Spleen (tissue), 11 donors: ENCODE results near the gene PCGF5. TPM values are rescaled to one million over a fixed set of nuclear protein-coding genes. Genes with fewer than 3 reads are reported as not detected.

ENCODE experiments used
- DNase-seq: peaks from one replicate; pipeline ENCODE4 v3.0.0-alpha.2; 2020
- H3K27ac ChIP-seq, 8 donors: fragments of 200-600 bp; sonication (generic) in 7 of 8; 1 replicate in 4 of 8; 2 replicates in 4 of 8; pipeline versions ENCODE4 v1.5.0 to v1.8.0; 2016 to 2021; ENCODE audit warnings: inconsistent platforms in 4 of 8, mild to moderate bottlenecking in 4 of 8, moderate library complexity in 1 of 8
- H3K27me3 ChIP-seq, 7 donors: fragments of 200-600 bp; sonication (generic) in 6 of 7; replicated peaks in 1 of 7; 1 replicate in 4 of 7; 2 replicates in 3 of 7; pipeline versions ENCODE4 v1.5.0 to v1.8.0; 2016 to 2021; ENCODE audit warnings: inconsistent platforms in 3 of 7, mild to moderate bottlenecking in 1 of 7
- H3K36me3 ChIP-seq, 6 donors: fragments of 200-600 bp; sonication (generic) in 5 of 6; 1 replicate in 4 of 6; 2 replicates in 2 of 6; pipeline versions ENCODE4 v1.5.0 to v1.8.0; 2016 to 2021; ENCODE audit warnings: inconsistent platforms in 2 of 6
- H3K4me1 ChIP-seq, 6 donors: fragments of 200-600 bp; sonication (generic) in 5 of 6; 1 replicate in 3 of 6; 2 replicates in 3 of 6; pipeline versions ENCODE4 v1.5.0 to v1.8.0; 2016 to 2021; ENCODE audit warnings: inconsistent platforms in 3 of 6
- H3K4me3 ChIP-seq, 8 donors: fragments of 200-600 bp; sonication (generic) in 7 of 8; 1 replicate in 4 of 8; 2 replicates in 4 of 8; pipeline versions ENCODE4 v1.5.0 to v1.8.0; 2016 to 2021; ENCODE audit warnings: inconsistent platforms in 4 of 8, mild to moderate bottlenecking in 4 of 8, moderate library complexity in 2 of 8
- H3K9me3 ChIP-seq, 8 donors: fragments of 200-600 bp; sonication (generic) in 7 of 8; 1 replicate in 4 of 8; 2 replicates in 4 of 8; pipeline versions ENCODE4 v1.5.0 to v1.8.0; 2016 to 2021; ENCODE audit warnings: inconsistent platforms in 4 of 8
- CTCF ChIP-seq, 11 experiments: fragments of 200-600 bp in 7 of 11; fragments of 450-650 bp in 4 of 11; sonication (generic) in 4 of 11; IDR thresholded peaks in 8 of 11; conservative IDR thresholded peaks in 3 of 11; 1 replicate in 7 of 11; 2 replicates in 4 of 11; pipeline versions ENCODE4 v1.4.0 to v1.8.0; 2016 to 2021; ENCODE audit warnings: antibody characterized with exemption in 11 of 11, inconsistent platforms in 4 of 11, mild to moderate bottlenecking in 1 of 11
- POLR2A ChIP-seq, 3 donors: fragments of 450-650 bp; IDR thresholded peaks; one replicate each; pipeline ENCODE4 v1.5.1; 2017; ENCODE audit warnings: antibody characterized with exemption in 3 of 3, mild to moderate bottlenecking in 1 of 3
- POLR2AphosphoS5 ChIP-seq, 3 donors: sonication (generic); formaldehyde crosslinking; IDR thresholded peaks; one replicate each; pipeline ENCODE4 v1.5.1; 2017; ENCODE audit warnings: antibody characterized with exemption in 3 of 3
- WGBS, 5 donors: extraction: QIAGEN DNeasy Blood & Tissue Kit in 3 of 5; methylation state at CpG; one replicate each; pipeline versions ENCODE4 v1.1.5 to v1.1.7; 2013 to 2018; 5-methylcytosine and 5-hydroxymethylcytosine counted together
- intact Hi-C: fragments of 100-400 bp; cut with DNase I; formaldehyde crosslinking; loops from one replicate; pipeline ENCODE4 v1.15.0; 2023; ENCODE audit warnings: low total_unique reads
- polyA plus RNA-seq, 3 donors: library from polyadenylated mRNA; stranded (reverse); fragments of 200-250 nt; gene quantifications; one replicate each; pipeline ENCODE4 v1.2.1, GENCODE V29; 2013
- total RNA-seq, 7 donors: library from RNA; depleted of rRNA in 3 of 7; stranded (reverse); fragments of >200 nt in 3 of 7; fragmentation: NEBNext Ultra II Directional in 4 of 7; extraction: Animal tissue kit (Norgen Biotek cat#: 25700) in 4 of 7; gene quantifications; one replicate each; pipeline versions ENCODE4 v1.1.0 to v1.2.1, GENCODE V29; 2016 to 2021
- donor health status: healthy with polysubstance abuse.
- donor health status: DM: no; HTN: no; CAD: no; lungs with moderate emphysema.
- donor health status: DM: no; HTN: no; CAD: no.
- donor health status: Bipolar disorder and iron deficiency.
- donor health status: healthy.
- donor health status: DM: no; HTN: no; CAD: no.
- donor health status: DM: yes; HTN: yes; CAD: no.

PCGF5 gene
- total and polyA plus RNA-seq, 10 donors: 20.4 to 68.5 (median 50.8) TPM

- WGBS, 5 donors: 90 to 96% (median 94%) methylated on average over 1 of the region's 1 CpG
- no peak overlapping the region for H3K4me3 ChIP-seq
- H3K36me3 ChIP-seq: peaks cover 0 to 22% (median 0%) of the 10 kb centered on the region in 6 donors
- no peak for TF ChIP-seq POLR2AphosphoS5 (IDR thresholded peaks at IDR 0.05)
- no peak for TF ChIP-seq POLR2A (IDR thresholded peaks at IDR 0.05)
- TF ChIP-seq CTCF (IDR thresholded peaks at IDR 0.05 in 8 of 11, conservative IDR thresholded peaks at IDR 0.05 in 3 of 11): no peak
- H3K27ac ChIP-seq: no peak overlapping the region
- intact Hi-C loops: no loop called here
- DNase-seq: no peak
- H3K9me3 ChIP-seq: no peaks in the 10 kb centered on the region
- H3K4me1 ChIP-seq: peaks cover 0 to 15% (median 0%) of the 10 kb centered on the region in 6 donors
- no peaks in the 10 kb centered on the region for H3K27me3 ChIP-seq
Measured at GRCh38 chr10:91238191-91238590, 17.7 kb downstream of the PCGF5 start.

- H3K36me3 ChIP-seq: peaks cover 0 to 22% (median 0%) of the 10 kb centered on the region in 6 donors
- WGBS, 5 donors: 94 to 100% (median 95%) methylated on average over 1 of the region's 1 CpG
- no peaks in the 10 kb centered on the region for H3K9me3 ChIP-seq
- DNase-seq: no peak
- H3K4me3 ChIP-seq: no peak overlapping the region
- no peaks in the 10 kb centered on the region for H3K27me3 ChIP-seq
- intact Hi-C loops: no loop called here
- TF ChIP-seq CTCF (IDR thresholded peaks at IDR 0.05 in 8 of 11, conservative IDR thresholded peaks at IDR 0.05 in 3 of 11): no peak
- TF ChIP-seq POLR2A (IDR thresholded peaks at IDR 0.05): no peak
- TF ChIP-seq POLR2AphosphoS5 (IDR thresholded peaks at IDR 0.05): no peak
- H3K4me1 ChIP-seq: peaks cover 0 to 31% (median 0%) of the 10 kb centered on the region in 6 donors
- H3K27ac ChIP-seq: no peak overlapping the region
Measured at GRCh38 chr10:91239789-91240188, 19.3 kb downstream of the PCGF5 start.

GRCh38 chr10:91242940-91243339, 22.5 kb downstream of the PCGF5 start:
- Histone ChIP-seq H3K27ac (peak overlapping the region in 4 of 8 donors; percentile 4 to 17 (median 12)), H3K9me3 (no peaks in the 10 kb centered on the region), H3K4me3 (no peak overlapping the region), H3K36me3 (peaks cover 0 to 11% (median 0%) of the 10 kb centered on the region in 6 donors), H3K27me3 (no peaks in the 10 kb centered on the region), H3K4me1 (peaks cover 7 to 63% (median 12%) of the 10 kb centered on the region in 6 donors)
- intact Hi-C loops: no loop called here
- TF ChIP-seq POLR2A (IDR thresholded peaks at IDR 0.05) (no peak), CTCF (IDR thresholded peaks at IDR 0.05 in 8 of 11, conservative IDR thresholded peaks at IDR 0.05 in 3 of 11) (no peak)
- no peak for DNase-seq
- WGBS, 5 donors: 72 to 85% (median 80%) methylated on average over 2 of the region's 2 CpGs

GRCh38 chr10:91247360-91248111, 27.1 kb downstream of the PCGF5 start:
- intact Hi-C loops: no loop called here
- H3K27me3 ChIP-seq: no peaks in the 10 kb centered on the region
- H3K27ac ChIP-seq: peak overlapping the region in 4 of 8 donors; percentile 9 to 45 (median 12)
- H3K36me3 ChIP-seq: peaks cover 0 to 28% (median 7%) of the 10 kb centered on the region in 6 donors
- H3K4me3 ChIP-seq: no peak overlapping the region
- H3K4me1 ChIP-seq: peaks cover 7 to 73% (median 12%) of the 10 kb centered on the region in 6 donors
- TF ChIP-seq CTCF (IDR thresholded peaks at IDR 0.05 in 8 of 11, conservative IDR thresholded peaks at IDR 0.05 in 3 of 11) (no peak), POLR2AphosphoS5 (IDR thresholded peaks at IDR 0.05) (no peak), POLR2A (IDR thresholded peaks at IDR 0.05) (no peak)
- no peak for DNase-seq
- no peaks in the 10 kb centered on the region for H3K9me3 ChIP-seq
- 52 to 100% (median 85%) methylated on average over 1 of the region's 1 CpG for WGBS, 5 donors
